ENCODE measurements around the gene CMIP. TPM values are rescaled to one million over a fixed set of nuclear protein-coding genes. Genes with fewer than 3 reads are reported as not detected.

CMIP gene
- total RNA-seq, 1 experiment from 2014 or later = 63.7 TPM

DNA sequence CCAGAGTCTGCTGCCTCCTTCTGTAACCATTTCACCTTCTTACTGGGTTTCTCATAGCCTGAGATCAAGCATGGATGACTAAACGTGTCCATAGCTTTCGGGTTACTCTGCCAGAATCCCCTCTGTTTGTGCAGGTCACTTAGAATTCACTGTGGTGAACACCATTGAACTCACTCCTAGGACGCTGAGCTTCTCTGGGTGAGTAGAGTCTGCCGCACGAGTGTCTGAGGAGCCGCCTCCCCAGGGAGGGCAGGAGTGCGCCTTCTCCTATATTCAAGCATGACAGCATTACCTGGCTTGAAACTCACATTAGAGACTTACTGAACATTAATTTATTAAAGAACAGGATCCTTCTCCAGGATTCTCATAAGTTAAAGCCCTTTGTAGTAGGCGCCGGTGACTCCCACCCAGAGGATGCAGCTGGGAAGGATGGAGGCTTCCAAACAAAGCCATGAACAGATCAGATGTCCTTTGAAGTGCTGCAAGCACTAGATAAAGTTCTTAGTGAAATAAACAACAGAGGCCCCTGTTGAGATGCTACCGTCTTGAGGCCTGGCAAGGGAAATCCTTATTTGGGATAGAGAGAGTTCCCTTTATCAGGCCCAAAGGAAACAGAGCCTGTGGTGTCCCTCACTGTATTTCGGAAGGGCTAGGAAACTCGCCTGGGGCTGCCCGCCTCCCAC is 189.9 kb downstream of the CMIP start (continued):
- TF ChIP-seq, protein P1, sequence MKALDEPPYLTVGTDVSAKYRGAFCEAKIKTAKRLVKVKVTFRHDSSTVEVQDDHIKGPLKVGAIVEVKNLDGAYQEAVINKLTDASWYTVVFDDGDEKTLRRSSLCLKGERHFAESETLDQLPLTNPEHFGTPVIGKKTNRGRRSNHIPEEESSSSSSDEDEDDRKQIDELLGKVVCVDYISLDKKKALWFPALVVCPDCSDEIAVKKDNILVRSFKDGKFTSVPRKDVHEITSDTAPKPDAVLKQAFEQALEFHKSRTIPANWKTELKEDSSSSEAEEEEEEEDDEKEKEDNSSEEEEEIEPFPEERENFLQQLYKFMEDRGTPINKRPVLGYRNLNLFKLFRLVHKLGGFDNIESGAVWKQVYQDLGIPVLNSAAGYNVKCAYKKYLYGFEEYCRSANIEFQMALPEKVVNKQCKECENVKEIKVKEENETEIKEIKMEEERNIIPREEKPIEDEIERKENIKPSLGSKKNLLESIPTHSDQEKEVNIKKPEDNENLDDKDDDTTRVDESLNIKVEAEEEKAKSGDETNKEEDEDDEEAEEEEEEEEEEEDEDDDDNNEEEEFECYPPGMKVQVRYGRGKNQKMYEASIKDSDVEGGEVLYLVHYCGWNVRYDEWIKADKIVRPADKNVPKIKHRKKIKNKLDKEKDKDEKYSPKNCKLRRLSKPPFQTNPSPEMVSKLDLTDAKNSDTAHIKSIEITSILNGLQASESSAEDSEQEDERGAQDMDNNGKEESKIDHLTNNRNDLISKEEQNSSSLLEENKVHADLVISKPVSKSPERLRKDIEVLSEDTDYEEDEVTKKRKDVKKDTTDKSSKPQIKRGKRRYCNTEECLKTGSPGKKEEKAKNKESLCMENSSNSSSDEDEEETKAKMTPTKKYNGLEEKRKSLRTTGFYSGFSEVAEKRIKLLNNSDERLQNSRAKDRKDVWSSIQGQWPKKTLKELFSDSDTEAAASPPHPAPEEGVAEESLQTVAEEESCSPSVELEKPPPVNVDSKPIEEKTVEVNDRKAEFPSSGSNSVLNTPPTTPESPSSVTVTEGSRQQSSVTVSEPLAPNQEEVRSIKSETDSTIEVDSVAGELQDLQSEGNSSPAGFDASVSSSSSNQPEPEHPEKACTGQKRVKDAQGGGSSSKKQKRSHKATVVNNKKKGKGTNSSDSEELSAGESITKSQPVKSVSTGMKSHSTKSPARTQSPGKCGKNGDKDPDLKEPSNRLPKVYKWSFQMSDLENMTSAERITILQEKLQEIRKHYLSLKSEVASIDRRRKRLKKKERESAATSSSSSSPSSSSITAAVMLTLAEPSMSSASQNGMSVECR (CRISPR knock-in tag; IDR thresholded peaks at IDR 0.05; ENCODE audit: borderline replicate concordance) = no peak
- TF ChIP-seq, protein P2, sequence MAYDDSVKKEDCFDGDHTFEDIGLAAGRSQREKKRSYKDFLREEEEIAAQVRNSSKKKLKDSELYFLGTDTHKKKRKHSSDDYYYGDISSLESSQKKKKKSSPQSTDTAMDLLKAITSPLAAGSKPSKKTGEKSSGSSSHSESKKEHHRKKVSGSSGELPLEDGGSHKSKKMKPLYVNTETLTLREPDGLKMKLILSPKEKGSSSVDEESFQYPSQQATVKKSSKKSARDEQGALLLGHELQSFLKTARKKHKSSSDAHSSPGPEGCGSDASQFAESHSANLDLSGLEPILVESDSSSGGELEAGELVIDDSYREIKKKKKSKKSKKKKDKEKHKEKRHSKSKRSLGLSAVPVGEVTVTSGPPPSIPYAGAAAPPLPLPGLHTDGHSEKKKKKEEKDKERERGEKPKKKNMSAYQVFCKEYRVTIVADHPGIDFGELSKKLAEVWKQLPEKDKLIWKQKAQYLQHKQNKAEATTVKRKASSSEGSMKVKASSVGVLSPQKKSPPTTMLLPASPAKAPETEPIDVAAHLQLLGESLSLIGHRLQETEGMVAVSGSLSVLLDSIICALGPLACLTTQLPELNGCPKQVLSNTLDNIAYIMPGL (CRISPR knock-in tag; IDR thresholded peaks at IDR 0.05) = no peak
- no peak for TF ChIP-seq GTF2I (CRISPR knock-in tag; conservative IDR thresholded peaks at IDR 0.05)
- TF ChIP-seq ZNF317 (CRISPR knock-in tag; IDR thresholded peaks at IDR 0.05; ENCODE audit: borderline replicate concordance, low read depth) = no peak
- TF ChIP-seq FOXJ3 (CRISPR knock-in tag; IDR thresholded peaks at IDR 0.05; ENCODE audit: borderline replicate concordance) = no peak
- no peak for TF ChIP-seq NFYB (CRISPR knock-in tag; conservative IDR thresholded peaks at IDR 0.05; ENCODE audit: low read depth)
- no peak for TF ChIP-seq ZNF138 (CRISPR knock-in tag; conservative IDR thresholded peaks at IDR 0.05)
- no peak for TF ChIP-seq EMX1 (CRISPR knock-in tag; IDR thresholded peaks at IDR 0.05)
- no peak for TF ChIP-seq CBFB (CRISPR knock-in tag; IDR thresholded peaks at IDR 0.05; ENCODE audit: low read depth)

DNA sequence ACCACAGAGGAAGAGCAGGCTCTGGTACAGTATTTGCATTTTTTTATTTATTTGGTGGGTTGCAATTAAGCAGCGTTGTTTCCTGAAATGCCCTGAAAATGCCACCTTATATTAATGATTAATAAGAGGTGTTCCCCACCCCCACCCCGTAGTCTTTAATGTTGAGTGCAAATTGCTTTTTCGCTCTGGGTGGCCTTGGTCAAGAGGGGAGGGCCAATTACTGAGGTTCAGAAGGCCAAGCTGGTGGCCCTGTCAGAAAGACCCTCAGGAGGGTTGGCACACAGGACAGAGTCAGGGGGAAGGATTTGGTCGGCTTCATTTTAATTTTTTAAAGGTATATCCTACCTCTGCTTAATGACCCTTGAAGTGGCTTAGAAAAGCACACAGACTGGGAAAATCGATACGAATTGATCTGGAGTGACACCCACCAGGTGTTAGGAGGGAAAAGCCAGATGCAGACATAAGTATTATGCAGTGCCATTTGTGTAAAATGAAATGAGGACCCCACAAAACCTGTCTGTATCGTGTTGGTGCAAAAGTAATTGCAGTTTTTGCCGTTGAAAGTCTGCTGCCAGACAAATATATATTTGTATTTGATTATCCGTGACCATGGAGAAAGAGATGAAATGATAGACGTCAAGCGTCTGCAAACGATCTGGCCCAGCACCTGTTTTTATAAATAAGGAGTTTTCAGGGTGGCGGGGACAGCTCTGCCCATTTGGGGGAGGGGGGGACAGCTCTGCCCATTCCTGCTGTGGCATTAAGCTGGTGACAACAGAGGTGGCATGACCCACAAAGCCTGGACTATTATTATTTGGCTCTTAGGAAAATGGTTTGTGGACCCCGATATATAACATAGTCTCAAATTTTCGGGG is 190.7 kb downstream of the CMIP start:
- POLR2A ChIA-PET = no interaction called here
- DNase-seq (ENCODE audit: low spot score) = no peak
- no peaks in the 10 kb centered on the region; the same call in 1 of the 2 replicates for H3K27me3 Mint-ChIP-seq (ENCODE audit: low read depth)
- no peak for ATAC-seq
- no peaks in the 10 kb centered on the region for H3K9me3 Mint-ChIP-seq
- peaks cover 70% of the 10 kb centered on the region for H3K4me1 Mint-ChIP-seq
- TF ChIP-seq MXD4 (CRISPR knock-in tag; IDR thresholded peaks at IDR 0.05; ENCODE audit: borderline replicate concordance) = no peak
- TF ChIP-seq, protein P3, sequence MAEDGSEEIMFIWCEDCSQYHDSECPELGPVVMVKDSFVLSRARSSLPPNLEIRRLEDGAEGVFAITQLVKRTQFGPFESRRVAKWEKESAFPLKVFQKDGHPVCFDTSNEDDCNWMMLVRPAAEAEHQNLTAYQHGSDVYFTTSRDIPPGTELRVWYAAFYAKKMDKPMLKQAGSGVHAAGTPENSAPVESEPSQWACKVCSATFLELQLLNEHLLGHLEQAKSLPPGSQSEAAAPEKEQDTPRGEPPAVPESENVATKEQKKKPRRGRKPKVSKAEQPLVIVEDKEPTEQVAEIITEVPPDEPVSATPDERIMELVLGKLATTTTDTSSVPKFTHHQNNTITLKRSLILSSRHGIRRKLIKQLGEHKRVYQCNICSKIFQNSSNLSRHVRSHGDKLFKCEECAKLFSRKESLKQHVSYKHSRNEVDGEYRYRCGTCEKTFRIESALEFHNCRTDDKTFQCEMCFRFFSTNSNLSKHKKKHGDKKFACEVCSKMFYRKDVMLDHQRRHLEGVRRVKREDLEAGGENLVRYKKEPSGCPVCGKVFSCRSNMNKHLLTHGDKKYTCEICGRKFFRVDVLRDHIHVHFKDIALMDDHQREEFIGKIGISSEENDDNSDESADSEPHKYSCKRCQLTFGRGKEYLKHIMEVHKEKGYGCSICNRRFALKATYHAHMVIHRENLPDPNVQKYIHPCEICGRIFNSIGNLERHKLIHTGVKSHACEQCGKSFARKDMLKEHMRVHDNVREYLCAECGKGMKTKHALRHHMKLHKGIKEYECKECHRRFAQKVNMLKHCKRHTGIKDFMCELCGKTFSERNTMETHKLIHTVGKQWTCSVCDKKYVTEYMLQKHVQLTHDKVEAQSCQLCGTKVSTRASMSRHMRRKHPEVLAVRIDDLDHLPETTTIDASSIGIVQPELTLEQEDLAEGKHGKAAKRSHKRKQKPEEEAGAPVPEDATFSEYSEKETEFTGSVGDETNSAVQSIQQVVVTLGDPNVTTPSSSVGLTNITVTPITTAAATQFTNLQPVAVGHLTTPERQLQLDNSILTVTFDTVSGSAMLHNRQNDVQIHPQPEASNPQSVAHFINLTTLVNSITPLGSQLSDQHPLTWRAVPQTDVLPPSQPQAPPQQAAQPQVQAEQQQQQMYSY (CRISPR knock-in tag; IDR thresholded peaks at IDR 0.05) = no peak
- H3K4me3 Mint-ChIP-seq = no peak overlapping the region
- peak overlapping the region; percentile 38; the same call in 1 of the 2 replicates for H3K27ac Mint-ChIP-seq
- H3K36me3 Mint-ChIP-seq = no peaks in the 10 kb centered on the region
- CTCF ChIA-PET = interaction anchor here (1.0 kb wide), 1 partner anchor 12 kb away, joined by 3 read pairs; no protein-coding TSS in a partner anchor

All from WTC11 (cell line).